T-cell (primary cell): ENCODE data around the gene DOCK4. TPM values are rescaled to one million over a fixed set of nuclear protein-coding genes. Genes with fewer than 3 reads are reported as not detected.
A peak's percentile ranks its signal among the peaks of the same experiment; 100 is the strongest.

Source experiments
- ATAC-seq, 4 experiments: fragments of 200-7000 bp in 3 of 4; fragments of 150-1000 bp in 1 of 4; cut with Tn5 transposase; replicated peaks in 1 of 4; 1 replicate in 3 of 4; 2 replicates in 1 of 4; pipeline ENCODE4 v1.10.0; 2021; ENCODE audit warnings: moderate library complexity in 3 of 4, mild to moderate bottlenecking in 2 of 4, moderate number of reproducible peaks in 1 of 4
- CTCF ChIA-PET, 2 donors: fragments of 300-600 bp; sonication (Branson Sonifier 250); formaldehyde crosslinking; loops; one replicate each; lab custom pipeline; 2022; ENCODE audit warnings: antibody characterized with exemption in 2 of 2; lab: Charles Lee
- POLR2A ChIA-PET, 2 donors: fragments of 300-600 bp; sonication (Branson Sonifier 250); formaldehyde crosslinking; loops; one replicate each; lab custom pipeline; 2022; ENCODE audit warnings: antibody characterized with exemption in 2 of 2; lab: Charles Lee
- DNase-seq, 35 experiments: peaks; one replicate each; pipeline versions ENCODE4 v3.0.0 to v3.0.0-alpha.2; 2013 to 2023
- H3K27ac ChIP-seq: one replicate; pipeline ENCODE4 v1.5.1; 2013; ENCODE audit warnings: low read length
- H3K27me3 ChIP-seq, 2 experiments: replicated peaks in 1 of 2; 1 replicate in 1 of 2; 2 replicates in 1 of 2; pipeline versions ENCODE4 v1.6.1 to v1.7.0; 2013; ENCODE audit warnings: low read length in 1 of 2, mixed read lengths in 1 of 2; ENCODE audit not compliant: control insufficient read depth in 2 of 2, insufficient read depth in 2 of 2; ENCODE audit errors: extremely low read depth in 1 of 2
- H3K36me3 ChIP-seq, 2 donors: 1 replicate in 1 of 2; 2 replicates in 1 of 2; pipeline versions ENCODE4 v1.6.1 to v1.7.0; 2013; ENCODE audit warnings: low read length in 1 of 2; ENCODE audit not compliant: control insufficient read depth in 2 of 2, insufficient read depth in 1 of 2; ENCODE audit errors: extremely low read depth in 1 of 2
- H3K4me1 ChIP-seq, 2 experiments: 1 replicate in 1 of 2; 2 replicates in 1 of 2; pipeline versions ENCODE4 v1.6.1 to v1.7.0; 2013; ENCODE audit warnings: low read length in 2 of 2, mixed read lengths in 1 of 2; ENCODE audit not compliant: insufficient read depth in 2 of 2, control insufficient read depth in 1 of 2; ENCODE audit errors: extremely low read depth in 1 of 2
- H3K4me3 ChIP-seq, 2 donors: 1 replicate in 1 of 2; 2 replicates in 1 of 2; pipeline versions ENCODE4 v1.5.1 to v1.7.0; 2013; ENCODE audit warnings: mild to moderate bottlenecking in 2 of 2, low read length in 1 of 2, moderate library complexity in 1 of 2; ENCODE audit not compliant: control insufficient read depth in 1 of 2; ENCODE audit errors: extremely low read depth in 1 of 2
- H3K9me3 ChIP-seq: 2 replicates; pipeline ENCODE4 v1.7.0; 2013
- H3K27ac Mint-ChIP-seq, 2 donors: one replicate each; pipeline ENCODE4 v1.8.0; 2020 to 2021; ENCODE audit warnings: mild to moderate bottlenecking in 2 of 2, mixed read lengths in 2 of 2
- H3K27me3 Mint-ChIP-seq, 2 donors: one replicate each; pipeline ENCODE4 v1.8.0; 2021 to 2022; ENCODE audit warnings: mixed read lengths in 2 of 2
- H3K36me3 Mint-ChIP-seq: one replicate; pipeline ENCODE4 v1.8.0; 2021; ENCODE audit warnings: mixed read lengths
- H3K4me1 Mint-ChIP-seq, 3 donors: one replicate each; pipeline ENCODE4 v1.8.0; 2020 to 2022; ENCODE audit warnings: mixed read lengths in 3 of 3, mild to moderate bottlenecking in 1 of 3
- H3K4me3 Mint-ChIP-seq, 3 donors: one replicate each; pipeline ENCODE4 v1.8.0; 2020 to 2022; ENCODE audit warnings: mild to moderate bottlenecking in 3 of 3, mixed read lengths in 3 of 3, moderate library complexity in 3 of 3
- H3K9me3 Mint-ChIP-seq, 3 donors: one replicate each; pipeline ENCODE4 v1.8.0; 2020 to 2022; ENCODE audit warnings: mixed read lengths in 3 of 3
- WGBS: methylation state at CpG from one replicate; pipeline ENCODE4 v1.1.5; 2013; ENCODE audit warnings: missing lambda C conversion rate; ENCODE audit not compliant: insufficient coverage; 5-methylcytosine and 5-hydroxymethylcytosine counted together
- total RNA-seq, 35 experiments: library from RNA in 6 of 35; stranded (reverse) in 6 of 35; fragments of 120-200 nt in 1 of 35; gene quantifications; one replicate each; pipeline versions ENCODE4 v1.2.1 to v1.2.4 and lab custom pipeline; 2013 to 2026

Gene DOCK4
- total RNA-seq, 5 donors from 2014 or later (not counting 1 experiment from before 2014, with no cell fraction given): 0.35 to 1.4 (median 0.85) TPM

DNA sequence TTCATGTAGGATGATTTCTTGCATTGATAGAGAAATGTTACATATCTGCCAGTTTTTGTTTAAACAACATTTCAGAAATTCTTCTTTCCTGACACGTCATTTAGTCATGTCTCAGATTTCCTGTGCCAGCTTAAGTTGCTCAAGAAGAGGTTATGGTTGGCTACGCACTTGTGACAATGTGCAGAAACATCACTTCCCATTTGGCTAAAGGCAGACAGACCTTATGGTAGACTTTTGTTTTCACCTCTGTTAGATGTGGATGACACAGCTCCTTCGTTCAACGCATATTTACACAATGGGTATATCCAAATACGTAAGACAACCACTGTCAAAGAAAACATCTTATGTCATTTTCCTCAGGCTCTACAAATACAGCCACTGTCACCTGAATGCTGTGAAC, 125.8 kb downstream of the DOCK4 start:
- peaks cover 0 to 5% of the 10 kb centered on the region in 2 experiments for H3K4me1 ChIP-seq
- no peaks in the 10 kb centered on the region for H3K36me3 ChIP-seq
- Mint-ChIP-seq H3K4me1 (peaks cover 8 to 9% (median 9%) of the 10 kb centered on the region in 3 donors), H3K27me3 (peaks cover 12 to 15% of the 10 kb centered on the region in 2 donors), H3K4me3 (no peak overlapping the region), H3K27ac (no peak overlapping the region), H3K36me3 (no peaks in the 10 kb centered on the region), H3K9me3 (no peaks in the 10 kb centered on the region)
- DNase-seq (peak in 3 of 35 experiments; percentile 2 to 12 (median 6)), ATAC-seq (no peak)
- 64% methylated on average over 2 of the region's 5 CpGs for WGBS
- no peak overlapping the region for H3K27ac ChIP-seq
- H3K4me3 ChIP-seq: no peak overlapping the region
- CTCF ChIA-PET: no interaction called here
- peaks cover 0 to 4% of the 10 kb centered on the region in 2 experiments for H3K27me3 ChIP-seq
- POLR2A ChIA-PET: no interaction called here
- no peaks in the 10 kb centered on the region for H3K9me3 ChIP-seq

- CTCF ChIA-PET: interaction anchor here in 1 of 2 donors (0.6 kb wide), 1 partner anchor 21 kb away, joined by 8 read pairs; no protein-coding TSS in a partner anchor
- no peaks in the 10 kb centered on the region for H3K36me3 ChIP-seq
- Mint-ChIP-seq H3K4me1 (peaks cover 8 to 9% (median 9%) of the 10 kb centered on the region in 3 donors), H3K27ac (no peak overlapping the region), H3K4me3 (no peak overlapping the region), H3K36me3 (no peaks in the 10 kb centered on the region), H3K9me3 (peaks cover 0 to 3% (median 0%) of the 10 kb centered on the region in 3 donors), H3K27me3 (peaks cover 15 to 19% of the 10 kb centered on the region in 2 donors)
- H3K9me3 ChIP-seq: no peaks in the 10 kb centered on the region
- peaks cover 0 to 4% of the 10 kb centered on the region in 2 experiments for H3K27me3 ChIP-seq
- DNase-seq: no peak
- no peak overlapping the region for H3K4me3 ChIP-seq
- no peak for ATAC-seq
- peaks cover 0 to 5% of the 10 kb centered on the region in 2 experiments for H3K4me1 ChIP-seq
- no peak overlapping the region for H3K27ac ChIP-seq
- POLR2A ChIA-PET: no interaction called here
These were observed 126.5 kb downstream of the DOCK4 start for GRCh38 chr7:112079673-112080072.

DNA sequence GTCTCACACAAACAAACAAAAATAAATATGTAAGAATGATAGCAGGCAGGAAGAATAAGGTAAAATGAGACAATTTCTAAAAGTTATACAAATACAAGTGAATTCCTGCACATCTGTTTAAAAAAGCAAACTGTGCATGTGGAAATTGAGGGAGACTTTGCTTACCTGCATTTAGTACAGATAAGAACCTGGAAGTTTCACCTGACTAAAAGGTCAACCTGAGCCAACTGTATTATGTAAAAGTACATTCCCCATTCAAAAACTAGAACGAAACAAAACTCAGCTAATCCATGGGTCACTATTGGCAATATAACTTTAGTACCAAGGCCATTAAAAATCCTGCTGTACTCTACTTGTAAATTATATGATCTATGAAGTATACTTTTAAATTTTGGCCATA, 127.1 kb downstream of the DOCK4 start:
- Histone ChIP-seq H3K4me3 (no peak overlapping the region), H3K36me3 (no peaks in the 10 kb centered on the region), H3K27ac (no peak overlapping the region), H3K4me1 (peaks cover 0 to 5% of the 10 kb centered on the region in 2 experiments), H3K27me3 (peaks cover 0 to 4% of the 10 kb centered on the region in 2 experiments), H3K9me3 (no peaks in the 10 kb centered on the region)
- DNase-seq (no peak), ATAC-seq (no peak)
- Mint-ChIP-seq H3K36me3 (no peaks in the 10 kb centered on the region), H3K9me3 (peaks cover 0 to 7% (median 0%) of the 10 kb centered on the region in 3 donors), H3K4me1 (peaks cover 8 to 9% (median 9%) of the 10 kb centered on the region in 3 donors), H3K27ac (no peak overlapping the region), H3K27me3 (peaks cover 15 to 22% of the 10 kb centered on the region in 2 donors), H3K4me3 (no peak overlapping the region)
- ChIA-PET CTCF (no interaction called here), POLR2A (no interaction called here)
- WGBS: no CpG with 5 or more reads among the region's 1 CpG

- ChIA-PET POLR2A (no interaction called here), CTCF (no interaction called here)
- no peaks in the 10 kb centered on the region for H3K36me3 Mint-ChIP-seq
- peaks cover 0 to 7% (median 0%) of the 10 kb centered on the region in 3 donors for H3K9me3 Mint-ChIP-seq
- Histone ChIP-seq H3K9me3 (no peaks in the 10 kb centered on the region), H3K4me1 (peaks cover 0 to 5% of the 10 kb centered on the region in 2 experiments), H3K36me3 (no peaks in the 10 kb centered on the region), H3K4me3 (no peak overlapping the region), H3K27ac (no peak overlapping the region), H3K27me3 (peaks cover 0 to 4% of the 10 kb centered on the region in 2 experiments)
- ATAC-seq: no peak
- DNase-seq: no peak
- H3K4me3 Mint-ChIP-seq: no peak overlapping the region
- peaks cover 12 to 22% of the 10 kb centered on the region in 2 donors for H3K27me3 Mint-ChIP-seq
- peaks cover 8 to 9% (median 8%) of the 10 kb centered on the region in 3 donors for H3K4me1 Mint-ChIP-seq
- H3K27ac Mint-ChIP-seq: no peak overlapping the region
These were observed 129.9 kb downstream of the DOCK4 start for GRCh38 chr7:112076324-112076723.

DNA sequence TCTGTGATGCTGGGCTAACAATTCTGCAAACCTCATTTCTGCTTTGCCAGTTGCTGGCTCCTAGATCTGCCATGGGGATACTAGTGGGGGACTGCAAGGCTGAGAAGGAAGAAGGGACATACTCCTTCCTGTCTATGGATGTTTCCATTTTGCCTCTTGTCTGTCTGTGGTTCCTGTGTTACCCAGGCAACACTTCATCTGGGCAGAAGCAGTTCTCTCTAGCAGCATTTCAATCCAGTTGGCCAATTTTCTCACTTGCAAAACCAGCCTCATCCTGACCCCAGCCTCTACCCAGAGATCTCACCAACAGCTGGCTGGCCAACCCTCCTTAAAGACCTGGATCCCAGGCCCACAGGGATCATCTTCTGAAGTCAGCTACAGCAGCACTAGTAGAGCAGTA, 131.7 kb downstream of the DOCK4 start:
- ATAC-seq: no peak
- CTCF ChIA-PET: no interaction called here

GRCh38 chr7:112073530-112073929, 132.7 kb downstream of the DOCK4 start:
- DNase-seq: no peak
- Histone ChIP-seq H3K27me3 (no peaks in the 10 kb centered on the region), H3K27ac (no peak overlapping the region), H3K4me1 (no peaks in the 10 kb centered on the region), H3K36me3 (no peaks in the 10 kb centered on the region), H3K4me3 (no peak overlapping the region), H3K9me3 (no peaks in the 10 kb centered on the region)
- Mint-ChIP-seq H3K4me1 (no peaks in the 10 kb centered on the region), H3K36me3 (no peaks in the 10 kb centered on the region), H3K27me3 (peaks cover 12 to 16% of the 10 kb centered on the region in 2 donors), H3K9me3 (peaks cover 0 to 7% (median 0%) of the 10 kb centered on the region in 3 donors), H3K27ac (no peak overlapping the region), H3K4me3 (no peak overlapping the region)
- no peak for ATAC-seq
- POLR2A ChIA-PET: no interaction called here
- CTCF ChIA-PET: interaction anchor here in 1 of 2 donors (0.6 kb wide), 1 partner anchor 405 kb away, joined by 3 read pairs; no protein-coding TSS in a partner anchor

More for the DNA sequence above, 131.7 kb downstream of the DOCK4 start:
- Histone ChIP-seq H3K36me3 (no peaks in the 10 kb centered on the region), H3K9me3 (no peaks in the 10 kb centered on the region), H3K4me3 (no peak overlapping the region), H3K27ac (no peak overlapping the region), H3K4me1 (no peaks in the 10 kb centered on the region), H3K27me3 (peaks cover 0 to 4% of the 10 kb centered on the region in 2 experiments)
- Mint-ChIP-seq H3K27me3 (peaks cover 11 to 16% of the 10 kb centered on the region in 2 donors), H3K4me3 (no peak overlapping the region), H3K4me1 (no peaks in the 10 kb centered on the region), H3K36me3 (no peaks in the 10 kb centered on the region), H3K27ac (no peak overlapping the region), H3K9me3 (peaks cover 0 to 7% (median 0%) of the 10 kb centered on the region in 3 donors)
- POLR2A ChIA-PET: no interaction called here
- DNase-seq: no peak
